Prostate gland (tissue), 2 donors: ENCODE measurements around the gene PTPRK.

ENCODE experiments used
- CTCF ChIP-seq, 4 experiments: fragments of 200-600 bp in 2 of 4; fragments of 450-650 bp in 2 of 4; sonication (generic) in 2 of 4; IDR thresholded peaks; 1 replicate in 3 of 4; 2 replicates in 1 of 4; pipeline ENCODE4 v1.5.1; 2016 to 2019; ENCODE audit warnings: antibody characterized with exemption in 4 of 4, mild to moderate bottlenecking in 2 of 4, moderate library complexity in 2 of 4
- POLR2A ChIP-seq: fragments of 450-650 bp; IDR thresholded peaks from one replicate; pipeline ENCODE4 v1.6.1; 2016; ENCODE audit warnings: antibody characterized with exemption, mild to moderate bottlenecking
- POLR2AphosphoS5 ChIP-seq: sonication (generic); formaldehyde crosslinking; IDR thresholded peaks from one replicate; pipeline ENCODE4 v1.6.1; 2017; ENCODE audit warnings: antibody characterized with exemption

- TF ChIP-seq CTCF (IDR thresholded peaks at IDR 0.05), result no peak
- TF ChIP-seq POLR2A, result no peak
- TF ChIP-seq POLR2AphosphoS5, result no peak
Observed at GRCh38 chr6:127956260-127956888, 564.0 kb downstream of the PTPRK start.
